HEK293 (cell line): Measurements from ENCODE around the gene SHC4.

ENCODE experiments used
- GLI4 ChIP-seq: fragments of 450-650 bp; formaldehyde crosslinking; IDR thresholded peaks from 2 replicates; pipeline ENCODE4 v1.5.1; 2016; ENCODE audit warnings: missing biosample characterization, missing genetic modification characterization
- HOXD13 ChIP-seq: sonication (generic); formaldehyde crosslinking; IDR thresholded peaks from 2 replicates; pipeline ENCODE4 v1.8.0; 2022; ENCODE audit warnings: missing genetic modification reagents, borderline replicate concordance
- KLF16 ChIP-seq: fragments of 450-650 bp; formaldehyde crosslinking; IDR thresholded peaks from 2 replicates; pipeline ENCODE4 v1.5.1; 2017; ENCODE audit warnings: missing biosample characterization, missing genetic modification characterization
- KLF17 ChIP-seq: fragments of 450-650 bp; formaldehyde crosslinking; IDR thresholded peaks from 2 replicates; pipeline ENCODE4 v1.5.1; 2016; ENCODE audit warnings: missing biosample characterization, missing genetic modification characterization
- PATZ1 ChIP-seq: fragments of 450-650 bp; formaldehyde crosslinking; IDR thresholded peaks from 2 replicates; pipeline ENCODE4 v1.5.1; 2016; ENCODE audit warnings: missing biosample characterization, missing genetic modification characterization
- PRDM2 ChIP-seq: fragments of 450-650 bp; formaldehyde crosslinking; IDR thresholded peaks from 2 replicates; pipeline ENCODE4 v1.5.1; 2016; ENCODE audit warnings: missing biosample characterization, missing genetic modification characterization, borderline replicate concordance
- SP7 ChIP-seq: fragments of 450-650 bp; formaldehyde crosslinking; IDR thresholded peaks from 2 replicates; pipeline ENCODE4 v1.5.1; 2016; ENCODE audit warnings: missing biosample characterization, missing genetic modification characterization
- ZBTB44 ChIP-seq: fragments of 450-650 bp; IDR thresholded peaks from 2 replicates; pipeline ENCODE4 v1.5.1; 2018; ENCODE audit warnings: missing biosample characterization, mild to moderate bottlenecking, missing genetic modification characterization
- ZNF112 ChIP-seq: fragments of 450-650 bp; formaldehyde crosslinking; IDR thresholded peaks from 2 replicates; pipeline ENCODE4 v1.5.0; 2017; ENCODE audit warnings: missing biosample characterization, missing genetic modification characterization
- ZNF280C ChIP-seq: fragments of 450-650 bp; formaldehyde crosslinking; IDR thresholded peaks from 2 replicates; pipeline ENCODE4 v1.5.1; 2016; ENCODE audit warnings: missing biosample characterization, missing genetic modification characterization
- ZNF335 ChIP-seq: fragments of 450-650 bp; formaldehyde crosslinking; conservative IDR thresholded peaks from 2 replicates; pipeline ENCODE4 v1.5.1; 2016; ENCODE audit warnings: missing biosample characterization, missing genetic modification characterization
- ZNF398 ChIP-seq: fragments of 450-650 bp; formaldehyde crosslinking; IDR thresholded peaks from 2 replicates; pipeline ENCODE4 v1.5.1; 2017; ENCODE audit warnings: missing biosample characterization, missing genetic modification characterization
- ZNF48 ChIP-seq: fragments of 450-650 bp; formaldehyde crosslinking; IDR thresholded peaks from 2 replicates; pipeline ENCODE4 v1.5.1; 2016; ENCODE audit warnings: missing biosample characterization, missing genetic modification characterization
- ZNF510 ChIP-seq: fragments of 450-650 bp; formaldehyde crosslinking; IDR thresholded peaks from 2 replicates; pipeline ENCODE4 v1.5.1; 2018; ENCODE audit warnings: mild to moderate bottlenecking, missing genetic modification characterization, missing biosample characterization; ENCODE audit not compliant: insufficient replicate concordance
- ZNF571 ChIP-seq: fragments of 450-650 bp; formaldehyde crosslinking; IDR thresholded peaks from 2 replicates; pipeline ENCODE4 v1.5.0; 2017; ENCODE audit warnings: missing biosample characterization, missing genetic modification characterization
- ZNF629 ChIP-seq: fragments of 450-650 bp; formaldehyde crosslinking; IDR thresholded peaks from 2 replicates; pipeline ENCODE4 v1.5.1; 2017; ENCODE audit warnings: missing biosample characterization, missing genetic modification characterization
- ZNF639 ChIP-seq: fragments of 450-650 bp; formaldehyde crosslinking; IDR thresholded peaks from 2 replicates; pipeline ENCODE4 v1.5.1; 2016; ENCODE audit warnings: missing biosample characterization, missing genetic modification characterization
- ZNF707 ChIP-seq: fragments of 450-650 bp; formaldehyde crosslinking; IDR thresholded peaks from 2 replicates; pipeline ENCODE4 v1.5.1; 2016; ENCODE audit warnings: missing biosample characterization, missing genetic modification characterization
- ZNF785 ChIP-seq: fragments of 450-650 bp; formaldehyde crosslinking; IDR thresholded peaks from 2 replicates; pipeline ENCODE4 v1.5.1; 2016; ENCODE audit warnings: missing biosample characterization, missing genetic modification characterization

The SHC4 gene

GRCh38 chr15:48877630-48878595 lies 85.8 kb downstream of the SHC4 start, which contains the start of gene EID1 (continued):
- no peak for TF ChIP-seq ZNF280C
- peak; percentile 55; the same call in 1 of the 2 replicates for TF ChIP-seq SP7 (tag by site-specific recombination)
- TF ChIP-seq PATZ1 (tag by site-specific recombination): peak; percentile 17; the same call in 1 of the 2 replicates
- no peak for TF ChIP-seq ZNF639
- 0 out of 2 replicates have a peak, but pooled peaks have one; percentile 45 for TF ChIP-seq GLI4 (tag by site-specific recombination)
- no peak for TF ChIP-seq KLF17 (tag by site-specific recombination)
- TF ChIP-seq KLF16: no peak
- TF ChIP-seq ZNF335 (tag by site-specific recombination): peak; percentile 93
- TF ChIP-seq PRDM2 (tag by site-specific recombination): no peak
- no peak for TF ChIP-seq ZNF48 (tag by site-specific recombination)
- TF ChIP-seq ZNF112 (tag by site-specific recombination): no peak
- TF ChIP-seq ZNF398: peak; percentile 18; the same call in 1 of the 2 replicates
- TF ChIP-seq ZBTB44 (tag by site-specific recombination): peak; percentile 65; the same call in 1 of the 2 replicates
- no peak for TF ChIP-seq ZNF629
- no peak for TF ChIP-seq ZNF707 (tag by site-specific recombination)
- no peak for TF ChIP-seq ZNF571 (tag by site-specific recombination)
- TF ChIP-seq ZNF785: no peak
- no peak for TF ChIP-seq ZNF510 (tag by site-specific recombination)
- TF ChIP-seq HOXD13 (CRISPR knock-in tag): no peak
